ENCODE measurements around the gene CD300LB.

DNA sequence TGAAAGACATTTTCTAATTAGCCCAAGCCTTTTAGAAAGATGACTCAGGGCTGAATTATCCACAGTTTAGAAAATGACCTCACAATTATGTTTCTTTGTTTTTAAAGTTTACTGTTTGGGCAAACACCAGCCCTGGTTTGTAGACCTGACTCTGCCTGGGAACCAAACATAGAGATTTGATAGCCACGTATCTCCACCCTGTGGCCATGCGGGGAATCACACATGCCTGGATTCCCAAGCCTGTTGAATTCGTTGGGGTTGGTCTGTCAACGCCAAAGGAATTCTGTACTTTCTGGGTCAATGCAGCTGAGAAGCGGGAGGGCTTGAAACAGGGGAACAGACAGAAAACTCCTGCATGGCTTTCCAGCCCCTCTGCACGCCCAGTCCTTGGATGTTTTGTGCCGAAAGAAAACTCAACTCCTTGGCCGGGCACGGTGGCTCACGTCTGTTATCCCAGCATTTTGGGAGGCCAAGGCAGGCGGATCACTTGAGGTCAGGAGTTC, 37.9 kb downstream of the CD300LB start:
- TF ChIP-seq, protein P1, sequence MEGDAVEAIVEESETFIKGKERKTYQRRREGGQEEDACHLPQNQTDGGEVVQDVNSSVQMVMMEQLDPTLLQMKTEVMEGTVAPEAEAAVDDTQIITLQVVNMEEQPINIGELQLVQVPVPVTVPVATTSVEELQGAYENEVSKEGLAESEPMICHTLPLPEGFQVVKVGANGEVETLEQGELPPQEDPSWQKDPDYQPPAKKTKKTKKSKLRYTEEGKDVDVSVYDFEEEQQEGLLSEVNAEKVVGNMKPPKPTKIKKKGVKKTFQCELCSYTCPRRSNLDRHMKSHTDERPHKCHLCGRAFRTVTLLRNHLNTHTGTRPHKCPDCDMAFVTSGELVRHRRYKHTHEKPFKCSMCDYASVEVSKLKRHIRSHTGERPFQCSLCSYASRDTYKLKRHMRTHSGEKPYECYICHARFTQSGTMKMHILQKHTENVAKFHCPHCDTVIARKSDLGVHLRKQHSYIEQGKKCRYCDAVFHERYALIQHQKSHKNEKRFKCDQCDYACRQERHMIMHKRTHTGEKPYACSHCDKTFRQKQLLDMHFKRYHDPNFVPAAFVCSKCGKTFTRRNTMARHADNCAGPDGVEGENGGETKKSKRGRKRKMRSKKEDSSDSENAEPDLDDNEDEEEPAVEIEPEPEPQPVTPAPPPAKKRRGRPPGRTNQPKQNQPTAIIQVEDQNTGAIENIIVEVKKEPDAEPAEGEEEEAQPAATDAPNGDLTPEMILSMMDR (IDR thresholded peaks at IDR 0.05 in 8 of 11, conservative IDR thresholded peaks at IDR 0.05 in 3 of 11) = peak; percentile 83 to 98 (median 93)
- TF ChIP-seq POLR2A (IDR thresholded peaks at IDR 0.05) (no peak), POLR2AphosphoS5 (IDR thresholded peaks at IDR 0.05) (peak in 1 of 3 donors; percentile 43)

Data from spleen (tissue), 7 donors.